GM12878 (cell line): ENCODE results near the gene SYNGAP1. TPM values are rescaled to one million over a fixed set of nuclear protein-coding genes. Genes with fewer than 3 reads are reported as not detected.
A peak's percentile ranks its signal among the peaks of the same experiment; 100 is the strongest.

ENCODE experiments used
- ASH2L ChIP-seq: fragments of 300-600, 200-600 bp; sonication (generic); IDR thresholded peaks from 2 replicates; pipeline ENCODE4 v1.6.1; 2017; ENCODE audit warnings: low read depth, mild to moderate bottlenecking, borderline replicate concordance
- HDGF ChIP-seq: fragments of 450-650 bp; IDR thresholded peaks from 2 replicates; pipeline ENCODE4 v1.6.1; 2016; ENCODE audit warnings: antibody characterized with exemption
- KAT2A ChIP-seq: conservative IDR thresholded peaks from 2 replicates; pipeline ENCODE4 v1.6.1; 2011; ENCODE audit warnings: low read depth, low read length; ENCODE audit not compliant: control insufficient read depth
- MYB ChIP-seq: fragments of 150-350 bp; IDR thresholded peaks from 2 replicates; pipeline ENCODE4 v1.6.1; 2014; ENCODE audit warnings: mild to moderate bottlenecking, low read depth, low read length, borderline replicate concordance
- RBBP5 ChIP-seq: fragments of 200-600 bp; sonication (generic); conservative IDR thresholded peaks from 2 replicates; pipeline ENCODE4 v1.6.1; 2016
- RELA ChIP-seq: fragments of 450-650 bp; IDR thresholded peaks from 2 replicates; pipeline ENCODE4 v1.8.0; 2014; ENCODE audit warnings: borderline replicate concordance; ENCODE audit not compliant: partially characterized antibody
- RELB ChIP-seq: fragments of 450-650 bp; IDR thresholded peaks from 2 replicates; pipeline ENCODE4 v1.6.1; 2017; ENCODE audit warnings: low read depth, mild to moderate bottlenecking, moderate library complexity
- YBX1 ChIP-seq: fragments of 450-650 bp; IDR thresholded peaks from 2 replicates; pipeline ENCODE4 v1.6.1; 2016; ENCODE audit warnings: antibody characterized with exemption
- ZBTB33 ChIP-seq: fragments of 450-650 bp; IDR thresholded peaks from 2 replicates; pipeline ENCODE4 v1.6.1; 2017; ENCODE audit warnings: mild to moderate bottlenecking
- ZNF384 ChIP-seq: IDR thresholded peaks from 2 replicates; pipeline ENCODE4 v1.6.1; 2012; ENCODE audit warnings: low read depth, mild to moderate bottlenecking, low read length, improper control_type of control experiment, borderline replicate concordance
- ZNF687 ChIP-seq: fragments of 450-650 bp; IDR thresholded peaks from 2 replicates; pipeline ENCODE4 v1.6.1; 2017; ENCODE audit warnings: mild to moderate bottlenecking, moderate library complexity
- ZZZ3 ChIP-seq: IDR thresholded peaks from 2 replicates; pipeline ENCODE4 v1.6.1; 2011; ENCODE audit warnings: low read depth; ENCODE audit not compliant: control insufficient read depth, insufficient read length
- polyA plus RNA-seq, 11 experiments: library from polyadenylated mRNA; depleted of rRNA in 4 of 11; unstranded in 6 of 11; stranded (reverse) in 5 of 11; fragments of >200 nt; fragmentation: Nextera tagmentation in 4 of 11; fragmentation: Illumina TruSeq in 1 of 11; extraction: Ambion mirVana in 4 of 11; extraction: Trizol in 1 of 11; gene quantifications; 1 replicate in 1 of 11; 2 replicates in 10 of 11; pipeline versions ENCODE4 v1.2.1 to v1.2.3, GENCODE V29; 2011 to 2016; ENCODE audit warnings: inconsistent platforms in 2 of 11, missing spikeins in 2 of 11, low read depth in 1 of 11
- total RNA-seq, 4 experiments: library from RNA; depleted of rRNA in 3 of 4; stranded (reverse); fragments of >200 nt in 3 of 4; fragmentation: Illumina TruSeq in 1 of 4; extraction: Trizol in 1 of 4; gene quantifications; 2 replicates each; pipeline versions ENCODE4 v1.2.1 to v1.2.3, GENCODE V29; 2013 to 2021

The SYNGAP1 gene
- total and polyA plus RNA-seq, 10 of the 15 experiments (the other 5 are each of a cell fraction or from before 2014, with no cell fraction given), result 0.05 to 9.2 (median 1.2) TPM

GRCh38 chr6:33410050-33410710 is 9.7 kb upstream of the SYNGAP1 start (continued):
- TF ChIP-seq ZNF687 (no peak), YBX1 (no peak), ASH2L (no peak), RELB (0 out of 2 replicates have a peak, but pooled peaks have one; percentile 42), HDGF (peak; percentile 83), RBBP5 (no peak), ZZZ3 (no peak), KAT2A (no peak), RELA (peak; percentile 24), MYB (0 out of 2 replicates have a peak, but pooled peaks have one; percentile 49), ZNF384 (0 out of 2 replicates have a peak, but pooled peaks have one; percentile 9), ZBTB33 (no peak)
- TF ChIP-seq, all 136 proteins: peak for 40
